WI38 (cell line): ENCODE results near the gene SHC2.

Experiments used
- H3K4me3 ChIP-seq: 2 replicates; pipeline ENCODE4 v1.5.1; 2011; ENCODE audit warnings: low read depth, mild to moderate bottlenecking, control low read depth, low read length
- CTCF ChIP-seq: IDR thresholded peaks from 2 replicates; pipeline ENCODE4 v1.5.1; 2012; ENCODE audit warnings: low read depth, mild to moderate bottlenecking, control low read depth, low read length

Gene SHC2

GRCh38 chr19:403221-404027 lies 57.4 kb downstream of the SHC2 start:
- no peak for TF ChIP-seq CTCF
- no peak overlapping the region for H3K4me3 ChIP-seq

- H3K4me3 ChIP-seq = no peak overlapping the region
- TF ChIP-seq CTCF = no peak
These were observed 58.0 kb downstream of the SHC2 start for GRCh38 chr19:402786-403185.

GRCh38 chr19:401866-402511 lies 58.8 kb downstream of the SHC2 start:
- no peak overlapping the region for H3K4me3 ChIP-seq
- TF ChIP-seq CTCF = no peak

GRCh38 chr19:400976-401865 lies 59.6 kb downstream of the SHC2 start:
- no peak overlapping the region for H3K4me3 ChIP-seq
- TF ChIP-seq CTCF = no peak

DNA sequence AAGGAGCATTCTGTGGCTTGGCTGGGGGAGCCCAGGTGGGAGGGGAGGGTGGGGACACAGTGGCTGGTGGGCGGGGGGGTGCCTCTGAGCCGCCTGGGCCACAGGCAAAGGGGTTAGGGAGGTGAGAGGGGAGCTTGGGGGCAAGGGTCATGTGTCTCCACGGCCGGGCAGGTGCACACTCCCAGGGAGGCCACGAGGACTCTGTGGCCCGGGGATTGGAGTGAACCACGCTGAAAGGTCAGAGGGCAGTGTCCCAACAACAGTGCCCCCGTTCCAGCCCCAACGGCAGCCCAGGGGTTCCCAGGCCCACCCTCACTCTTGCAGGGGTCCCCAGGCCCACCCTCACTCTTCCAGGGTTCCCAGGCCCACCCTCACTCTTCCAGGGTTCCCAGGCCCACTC lies 61.5 kb downstream of the SHC2 start:
- no peak overlapping the region for H3K4me3 ChIP-seq
- TF ChIP-seq CTCF = no peak

DNA sequence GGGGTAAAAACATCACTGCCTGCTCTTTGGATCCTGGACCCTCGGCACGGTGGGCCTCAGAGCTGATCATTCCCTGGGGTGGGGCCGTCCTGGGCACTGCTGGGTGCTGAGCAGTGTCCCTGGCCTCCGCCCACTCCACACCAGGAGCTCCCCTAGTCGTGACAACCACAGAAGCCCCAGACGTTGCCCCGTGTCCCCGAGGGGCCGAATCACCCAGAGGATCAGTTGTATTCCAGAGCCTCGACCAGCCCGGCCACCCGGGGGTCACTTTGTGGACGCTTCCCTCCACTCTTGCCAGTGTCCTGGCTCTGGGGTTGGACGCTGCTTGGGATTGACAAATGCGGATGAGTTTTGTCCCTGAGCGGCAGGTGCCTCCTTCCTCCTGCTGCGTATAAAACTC lies 62.1 kb downstream of the SHC2 start:
- TF ChIP-seq CTCF = no peak
- no peak overlapping the region for H3K4me3 ChIP-seq
